GM12878 (cell line): Measurements from ENCODE around the gene SKA1. TPM values are rescaled to one million over a fixed set of nuclear protein-coding genes. Genes with fewer than 3 reads are reported as not detected.

ENCODE experiments used
- ATAC-seq: fragments of 200-7000 bp; cut with Tn5 transposase; 3 replicates; pipeline ENCODE4 v1.9.1; 2020; ENCODE audit warnings: mild to moderate bottlenecking, moderate library complexity
- BruUV-seq: library from RNA; stranded (reverse); fragments of 400-500 nt; replicated peaks from 2 replicates; lab custom pipeline; 2021; lab: Mats Ljungman, UMichigan
- CTCF ChIA-PET: fragments of 300-600 bp; sonication (Branson Sonifier 250); formaldehyde crosslinking; extraction: SDS; loops from one replicate; lab custom pipeline; 2021; ENCODE audit warnings: inconsistent platforms; lab: Yijun Ruan, JAX
- POLR2A ChIA-PET: fragments of 350-600 bp; formaldehyde crosslinking; extraction: SDS; loops from one replicate; lab custom pipeline; 2021; ENCODE audit warnings: inconsistent platforms; lab: Charles Lee
- RAD21 ChIA-PET: fragments of 300-600 bp; sonication (Branson Sonifier 250); formaldehyde crosslinking; loops from one replicate; lab custom pipeline; 2023; ENCODE audit warnings: antibody characterized with exemption; ENCODE audit not compliant: unreplicated experiment; lab: Charles Lee
- SMC1A ChIA-PET: fragments of 300-600 bp; sonication (Branson Sonifier 250); formaldehyde crosslinking; loops from one replicate; lab custom pipeline; 2023; ENCODE audit not compliant: unreplicated experiment, uncharacterized antibody; lab: Charles Lee
- DNase-seq: peaks from one replicate; pipeline ENCODE4 v3.0.0-alpha.2; 2011; ENCODE audit warnings: low read depth, low spot score
- FAIRE-seq: peaks from 3 replicates; lab custom pipeline; 2011; peaks lifted over from hg19 to GRCh38; lab: Jason Lieb, UNC
- H2AFZ ChIP-seq: 2 replicates; pipeline ENCODE4 v1.6.0; 2011; ENCODE audit warnings: low read depth, low read length, control low read depth; ENCODE audit not compliant: control insufficient read depth
- H3K27ac ChIP-seq: 2 replicates; pipeline ENCODE4 v1.5.1; 2011; ENCODE audit warnings: control low read depth; ENCODE audit not compliant: control insufficient read depth, insufficient read depth
- H3K27me3 ChIP-seq, 2 experiments: replicated peaks in 1 of 2; 2 replicates each; pipeline versions ENCODE4 v1.6.0 to v1.6.1; 2011; ENCODE audit warnings: low read length in 1 of 2; ENCODE audit not compliant: control insufficient read depth in 2 of 2, insufficient read depth in 2 of 2
- H3K36me3 ChIP-seq, 2 experiments: 2 replicates each; pipeline ENCODE4 v1.5.1; 2011; ENCODE audit warnings: low read length in 1 of 2; ENCODE audit not compliant: control insufficient read depth in 2 of 2, insufficient read depth in 2 of 2
- H3K4me1 ChIP-seq: 2 replicates; pipeline ENCODE4 v1.6.1; 2011; ENCODE audit warnings: mild to moderate bottlenecking, low read length, moderate library complexity, mixed read lengths; ENCODE audit not compliant: control insufficient read depth, insufficient read depth
- H3K4me2 ChIP-seq: 2 replicates; pipeline ENCODE4 v1.6.0; 2011; ENCODE audit warnings: control low read depth; ENCODE audit not compliant: control insufficient read depth, insufficient read depth
- H3K4me3 ChIP-seq: fragments of 200-600 bp; sonication (generic); 2 replicates; pipeline ENCODE4 v1.5.1; 2016
- H3K79me2 ChIP-seq: 2 replicates; pipeline ENCODE4 v1.6.0; 2011; ENCODE audit warnings: low read length; ENCODE audit not compliant: control insufficient read depth, insufficient read depth
- H3K9ac ChIP-seq: 2 replicates; pipeline ENCODE4 v1.8.0; 2011; ENCODE audit warnings: low read length, control low read depth, mixed read lengths; ENCODE audit not compliant: control insufficient read depth, insufficient read depth
- H3K9me3 ChIP-seq: replicated peaks from 3 replicates; pipeline ENCODE4 v1.5.1; 2011; ENCODE audit warnings: mild to moderate bottlenecking, low read length; ENCODE audit not compliant: control insufficient read depth, insufficient read depth
- H4K20me1 ChIP-seq: 2 replicates; pipeline ENCODE4 v1.6.0; 2011; ENCODE audit not compliant: control insufficient read depth, insufficient read depth
- BCLAF1 ChIP-seq: fragments of 450-650 bp; IDR thresholded peaks from 2 replicates; pipeline ENCODE4 v1.6.1; 2017; ENCODE audit warnings: antibody characterized with exemption, mild to moderate bottlenecking, moderate library complexity
- BMI1 ChIP-seq: fragments of 450-650 bp; IDR thresholded peaks from 2 replicates; pipeline ENCODE4 v1.6.1; 2016; ENCODE audit warnings: mild to moderate bottlenecking, moderate library complexity, borderline replicate concordance
- EP300 ChIP-seq, 2 experiments: fragments of 150-350 bp in 1 of 2; IDR thresholded peaks; 2 replicates each; pipeline ENCODE4 v1.6.1; 2011 to 2012; ENCODE audit warnings: low read depth in 2 of 2, low read length in 2 of 2, borderline replicate concordance in 1 of 2, improper control_type of control experiment in 1 of 2, inconsistent platforms in 1 of 2; ENCODE audit not compliant: control insufficient read depth in 1 of 2
- EZH2 ChIP-seq: IDR thresholded peaks from 2 replicates; pipeline ENCODE4 v1.6.1; 2012; ENCODE audit warnings: low read depth, mild to moderate bottlenecking, control low read depth, inconsistent platforms, low read length, borderline replicate concordance; ENCODE audit not compliant: control insufficient read depth
- FOS ChIP-seq: IDR thresholded peaks from 3 replicates; pipeline ENCODE4 v1.6.1; 2011; ENCODE audit warnings: borderline replicate concordance; ENCODE audit not compliant: insufficient read length; ENCODE audit errors: extremely low read depth
- IKZF1 ChIP-seq: fragments of 450-650 bp; conservative IDR thresholded peaks from 2 replicates; pipeline ENCODE4 v1.6.1; 2017; ENCODE audit warnings: antibody characterized with exemption, mild to moderate bottlenecking
- IRF4 ChIP-seq: IDR thresholded peaks from 2 replicates; pipeline ENCODE4 v1.6.1; 2011; ENCODE audit warnings: low read depth, low read length
- NBN ChIP-seq: fragments of 450-650 bp; IDR thresholded peaks from 2 replicates; pipeline ENCODE4 v1.6.1; 2016
- RELA ChIP-seq: fragments of 450-650 bp; IDR thresholded peaks from 2 replicates; pipeline ENCODE4 v1.8.0; 2014; ENCODE audit warnings: borderline replicate concordance; ENCODE audit not compliant: partially characterized antibody
- SP1 ChIP-seq: IDR thresholded peaks from one replicate; pipeline ENCODE4 v1.6.1; 2011; ENCODE audit warnings: low read depth, low read length
- TCF3 ChIP-seq: IDR thresholded peaks from 2 replicates; pipeline ENCODE4 v1.6.1; 2012; ENCODE audit warnings: low read depth, mild to moderate bottlenecking, low read length, borderline replicate concordance; ENCODE audit not compliant: insufficient read depth
- TCF7 ChIP-seq: IDR thresholded peaks from 2 replicates; pipeline ENCODE4 v1.6.1; 2014; ENCODE audit warnings: antibody characterized with exemption, borderline replicate concordance
- USF2 ChIP-seq: IDR thresholded peaks from 2 replicates; pipeline ENCODE4 v1.6.1; 2011; ENCODE audit warnings: low read depth, low read length, improper control_type of control experiment, borderline replicate concordance
- ZNF207 ChIP-seq: fragments of 450-650 bp; IDR thresholded peaks from 2 replicates; pipeline ENCODE4 v1.6.1; 2014; ENCODE audit warnings: antibody characterized with exemption, mild to moderate bottlenecking, borderline replicate concordance
- WGBS: methylation state at CpG from one replicate; pipeline ENCODE4 v1.1.6; 2016; ENCODE audit warnings: low lambda C conversion rate; ENCODE audit not compliant: insufficient replicate concordance, insufficient coverage; ENCODE audit errors: missing lambda C conversion rate; 5-methylcytosine and 5-hydroxymethylcytosine counted together
- in situ Hi-C: fragments of 300-500 bp; cut with MboI; formaldehyde crosslinking; loops from 9 replicates; pipeline ENCODE4 v1.14.3; 2018; ENCODE audit warnings: mixed read lengths
- intact Hi-C: fragments of 100-400 bp; cut with micrococcal nuclease; formaldehyde crosslinking; loops from one replicate; pipeline ENCODE4 v1.14.2; 2022; ENCODE audit not compliant: unreplicated experiment
- polyA plus RNA-seq, 11 experiments: library from polyadenylated mRNA; depleted of rRNA in 4 of 11; unstranded in 6 of 11; stranded (reverse) in 5 of 11; fragments of >200 nt; fragmentation: Nextera tagmentation in 4 of 11; fragmentation: Illumina TruSeq in 1 of 11; extraction: Ambion mirVana in 4 of 11; extraction: Trizol in 1 of 11; gene quantifications; 1 replicate in 1 of 11; 2 replicates in 10 of 11; pipeline versions ENCODE4 v1.2.1 to v1.2.3, GENCODE V29; 2011 to 2016; ENCODE audit warnings: inconsistent platforms in 2 of 11, missing spikeins in 2 of 11, low read depth in 1 of 11
- total RNA-seq, 4 experiments: library from RNA; depleted of rRNA in 3 of 4; stranded (reverse); fragments of >200 nt in 3 of 4; fragmentation: Illumina TruSeq in 1 of 4; extraction: Trizol in 1 of 4; gene quantifications; 2 replicates each; pipeline versions ENCODE4 v1.2.1 to v1.2.3, GENCODE V29; 2013 to 2021
- TF ChIP-seq, protein P1 (sequence below): fragments of 450-650 bp; formaldehyde crosslinking; IDR thresholded peaks from 2 replicates; pipeline ENCODE4 v1.4.0; 2020; ENCODE audit warnings: mild to moderate bottlenecking, moderate library complexity

The SKA1 gene
- total and polyA plus RNA-seq, 10 of the 15 experiments (the other 5 are each of a cell fraction or from before 2014, with no cell fraction given) = 16.4 to 36.7 (median 31.1) TPM

GRCh38 chr18:50334546-50335152 lies 40.2 kb upstream of the SKA1 start:
- POLR2A ChIA-PET = no interaction called here
- H3K79me2 ChIP-seq = no peaks in the 10 kb centered on the region
- H2AFZ ChIP-seq = no peak overlapping the region
- H3K27ac ChIP-seq = peak overlapping the region; percentile 31
- peaks cover 49% of the 10 kb centered on the region for H3K4me1 ChIP-seq
- no peaks in the 10 kb centered on the region for H3K36me3 ChIP-seq
- peak overlapping the region; percentile 90 for H3K4me2 ChIP-seq
- in situ Hi-C loops = no loop called here
- no peaks in the 10 kb centered on the region for H3K27me3 ChIP-seq
- peaks cover 10% of the 10 kb centered on the region; the same call in 2 of the 3 replicates for H3K9me3 ChIP-seq
- BruUV-seq = no TSS peak
- ATAC-seq (peak; percentile 78), FAIRE-seq (peak; percentile 81), DNase-seq (peak; percentile 71)
- RAD21 ChIA-PET = no interaction called here
- SMC1A ChIA-PET = interaction anchor here (2.0 to 3.9 kb wide), 4 partner anchors 8 to 21 kb away, joined by 6 to 25 read pairs (median 18); no protein-coding TSS in a partner anchor
- WGBS = 15% methylated on average over 7 of the region's 7 CpGs
- peak overlapping the region; percentile 2; the same call in 1 of the 2 replicates for H3K4me3 ChIP-seq
- no peaks in the 10 kb centered on the region for H4K20me1 ChIP-seq
- CTCF ChIA-PET = no interaction called here
- no peak overlapping the region for H3K9ac ChIP-seq
- intact Hi-C loops = no loop called here
- TF ChIP-seq EP300 (IDR thresholded peaks at IDR 0.05; ENCODE audit: borderline replicate concordance in 1 of 2, control insufficient read depth in 1 of 2, low read depth in 2 of 2, low read length in 2 of 2) = peak; percentile 43 to 66; a peak in 3 of 4 replicates
- TF ChIP-seq SP1 = no peak
- no peak for TF ChIP-seq BCLAF1
- TF ChIP-seq IRF4 = peak; percentile 40; the same call in 1 of the 2 replicates
- no peak for TF ChIP-seq NBN
- TF ChIP-seq, protein P1, sequence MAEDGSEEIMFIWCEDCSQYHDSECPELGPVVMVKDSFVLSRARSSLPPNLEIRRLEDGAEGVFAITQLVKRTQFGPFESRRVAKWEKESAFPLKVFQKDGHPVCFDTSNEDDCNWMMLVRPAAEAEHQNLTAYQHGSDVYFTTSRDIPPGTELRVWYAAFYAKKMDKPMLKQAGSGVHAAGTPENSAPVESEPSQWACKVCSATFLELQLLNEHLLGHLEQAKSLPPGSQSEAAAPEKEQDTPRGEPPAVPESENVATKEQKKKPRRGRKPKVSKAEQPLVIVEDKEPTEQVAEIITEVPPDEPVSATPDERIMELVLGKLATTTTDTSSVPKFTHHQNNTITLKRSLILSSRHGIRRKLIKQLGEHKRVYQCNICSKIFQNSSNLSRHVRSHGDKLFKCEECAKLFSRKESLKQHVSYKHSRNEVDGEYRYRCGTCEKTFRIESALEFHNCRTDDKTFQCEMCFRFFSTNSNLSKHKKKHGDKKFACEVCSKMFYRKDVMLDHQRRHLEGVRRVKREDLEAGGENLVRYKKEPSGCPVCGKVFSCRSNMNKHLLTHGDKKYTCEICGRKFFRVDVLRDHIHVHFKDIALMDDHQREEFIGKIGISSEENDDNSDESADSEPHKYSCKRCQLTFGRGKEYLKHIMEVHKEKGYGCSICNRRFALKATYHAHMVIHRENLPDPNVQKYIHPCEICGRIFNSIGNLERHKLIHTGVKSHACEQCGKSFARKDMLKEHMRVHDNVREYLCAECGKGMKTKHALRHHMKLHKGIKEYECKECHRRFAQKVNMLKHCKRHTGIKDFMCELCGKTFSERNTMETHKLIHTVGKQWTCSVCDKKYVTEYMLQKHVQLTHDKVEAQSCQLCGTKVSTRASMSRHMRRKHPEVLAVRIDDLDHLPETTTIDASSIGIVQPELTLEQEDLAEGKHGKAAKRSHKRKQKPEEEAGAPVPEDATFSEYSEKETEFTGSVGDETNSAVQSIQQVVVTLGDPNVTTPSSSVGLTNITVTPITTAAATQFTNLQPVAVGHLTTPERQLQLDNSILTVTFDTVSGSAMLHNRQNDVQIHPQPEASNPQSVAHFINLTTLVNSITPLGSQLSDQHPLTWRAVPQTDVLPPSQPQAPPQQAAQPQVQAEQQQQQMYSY = no peak
- TF ChIP-seq BMI1 = no peak
- TF ChIP-seq USF2 = no peak
- TF ChIP-seq FOS = no peak
- TF ChIP-seq IKZF1 = peak; percentile 95
- TF ChIP-seq ZNF207 = no peak
- no peak for TF ChIP-seq EZH2
- TF ChIP-seq TCF3 = no peak
- no peak for TF ChIP-seq RELA
- TF ChIP-seq TCF7 = peak; percentile 64; the same call in 1 of the 2 replicates
